ENCODE results near the gene DIDO1.

Gene DIDO1

GRCh38 chr20:62969179-62969760 lies 43.0 kb upstream of the DIDO1 start:
- Histone ChIP-seq H3K27ac (no peak overlapping the region), H4K20me1 (peaks cover 40% of the 10 kb centered on the region; the same call in 1 of the 2 replicates), H3K27me3 (peaks cover 18% of the 10 kb centered on the region), H3K9ac (0 out of 2 replicates have a peak overlapping the region, but pooled peaks have one; percentile 10), H3K4me1 (peaks cover 52% of the 10 kb centered on the region), H3K4me2 (no peak overlapping the region), H3K4me3 (no peak overlapping the region), H3K9me3 (no peaks in the 10 kb centered on the region), H3K36me3 (peaks cover 38% of the 10 kb centered on the region)
- TF ChIP-seq Cebpa-rat (IDR thresholded peaks at IDR 0.05), result no peak

- H3K4me1 ChIP-seq, result peaks cover 53% of the 10 kb centered on the region
- peaks cover 47% of the 10 kb centered on the region for H4K20me1 ChIP-seq
- H3K9ac ChIP-seq, result 0 out of 2 replicates have a peak overlapping the region, but pooled peaks have one; percentile 10
- peaks cover 45% of the 10 kb centered on the region for H3K36me3 ChIP-seq
- no peak for TF ChIP-seq Cebpa-rat (IDR thresholded peaks at IDR 0.05)
- no peak overlapping the region for H3K4me3 ChIP-seq
- H3K9me3 ChIP-seq, result no peaks in the 10 kb centered on the region
- peaks cover 11% of the 10 kb centered on the region for H3K27me3 ChIP-seq
- no peak overlapping the region for H3K4me2 ChIP-seq
- no peak overlapping the region for H3K27ac ChIP-seq
Measured at GRCh38 chr20:62968378-62969178, 42.3 kb upstream of the DIDO1 start.

GRCh38 chr20:62967628-62968351 lies 41.5 kb upstream of the DIDO1 start:
- Histone ChIP-seq H3K36me3 (peaks cover 53% of the 10 kb centered on the region), H3K4me1 (peaks cover 46% of the 10 kb centered on the region), H3K4me2 (no peak overlapping the region), H3K4me3 (no peak overlapping the region), H3K27me3 (peaks cover 3% of the 10 kb centered on the region), H3K9ac (no peak overlapping the region), H3K9me3 (no peaks in the 10 kb centered on the region), H4K20me1 (peaks cover 55% of the 10 kb centered on the region), H3K27ac (no peak overlapping the region)
- TF ChIP-seq Cebpa-rat (IDR thresholded peaks at IDR 0.05), result no peak

GRCh38 chr20:62967149-62967501 lies 40.8 kb upstream of the DIDO1 start:
- Histone ChIP-seq H3K36me3 (peaks cover 60% of the 10 kb centered on the region), H3K4me3 (no peak overlapping the region), H3K27ac (peak overlapping the region; percentile 18; the same call in 1 of the 2 replicates), H3K4me2 (no peak overlapping the region), H3K9ac (no peak overlapping the region), H3K4me1 (peaks cover 40% of the 10 kb centered on the region), H4K20me1 (peaks cover 62% of the 10 kb centered on the region), H3K27me3 (no peaks in the 10 kb centered on the region), H3K9me3 (no peaks in the 10 kb centered on the region)
- no peak for TF ChIP-seq Cebpa-rat (IDR thresholded peaks at IDR 0.05)

- H3K27me3 ChIP-seq, result no peaks in the 10 kb centered on the region
Measured at GRCh38 chr20:62966212-62967148, 40.2 kb upstream of the DIDO1 start.

GRCh38 chr20:62965363-62965771 lies 39.1 kb upstream of the DIDO1 start:
- H3K4me3 ChIP-seq, result no peak overlapping the region

More at GRCh38 chr20:62966212-62967148, 40.2 kb upstream of the DIDO1 start:
- TF ChIP-seq Cebpa-rat (IDR thresholded peaks at IDR 0.05), result no peak
- Histone ChIP-seq H3K4me3 (no peak overlapping the region), H3K27ac (peak overlapping the region; percentile 18; the same call in 1 of the 2 replicates), H3K9ac (0 out of 2 replicates have a peak overlapping the region, but pooled peaks have one; percentile 34), H3K9me3 (no peaks in the 10 kb centered on the region), H3K4me1 (peaks cover 41% of the 10 kb centered on the region), H4K20me1 (peaks cover 68% of the 10 kb centered on the region), H3K36me3 (peaks cover 66% of the 10 kb centered on the region), H3K4me2 (no peak overlapping the region)

GRCh38 chr20:62964700-62965099 lies 38.4 kb upstream of the DIDO1 start:
- peak overlapping the region; percentile 62 for H3K27ac ChIP-seq
- H3K9ac ChIP-seq, result 0 out of 2 replicates have a peak overlapping the region, but pooled peaks have one; percentile 26
- peaks cover 83% of the 10 kb centered on the region for H4K20me1 ChIP-seq
- TF ChIP-seq Cebpa-rat (IDR thresholded peaks at IDR 0.05), result no peak
- H3K4me1 ChIP-seq, result peaks cover 47% of the 10 kb centered on the region
- peaks cover 80% of the 10 kb centered on the region for H3K36me3 ChIP-seq
- H3K4me3 ChIP-seq, result no peak overlapping the region
- H3K4me2 ChIP-seq, result peak overlapping the region; percentile 74
- H3K9me3 ChIP-seq, result no peaks in the 10 kb centered on the region
- no peaks in the 10 kb centered on the region for H3K27me3 ChIP-seq

More at GRCh38 chr20:62965363-62965771, 39.1 kb upstream of the DIDO1 start:
- Histone ChIP-seq H4K20me1 (peaks cover 77% of the 10 kb centered on the region), H3K27me3 (no peaks in the 10 kb centered on the region), H3K4me2 (peak overlapping the region; percentile 74), H3K27ac (peak overlapping the region; percentile 62), H3K36me3 (peaks cover 74% of the 10 kb centered on the region), H3K4me1 (peaks cover 42% of the 10 kb centered on the region), H3K9me3 (no peaks in the 10 kb centered on the region), H3K9ac (peak overlapping the region; percentile 26; the same call in 1 of the 2 replicates)
- no peak for TF ChIP-seq Cebpa-rat (IDR thresholded peaks at IDR 0.05)

GRCh38 chr20:62963614-62964397 lies 37.5 kb upstream of the DIDO1 start:
- Histone ChIP-seq H3K9me3 (no peaks in the 10 kb centered on the region), H3K9ac (no peak overlapping the region), H3K36me3 (peaks cover 80% of the 10 kb centered on the region), H3K27me3 (no peaks in the 10 kb centered on the region), H3K4me2 (peak overlapping the region; percentile 74), H4K20me1 (peaks cover 87% of the 10 kb centered on the region), H3K4me1 (peaks cover 54% of the 10 kb centered on the region), H3K4me3 (no peak overlapping the region), H3K27ac (peak overlapping the region; percentile 62)
- no peak for TF ChIP-seq Cebpa-rat (IDR thresholded peaks at IDR 0.05)
